ENCODE results near the gene CERK.

CERK gene

DNA sequence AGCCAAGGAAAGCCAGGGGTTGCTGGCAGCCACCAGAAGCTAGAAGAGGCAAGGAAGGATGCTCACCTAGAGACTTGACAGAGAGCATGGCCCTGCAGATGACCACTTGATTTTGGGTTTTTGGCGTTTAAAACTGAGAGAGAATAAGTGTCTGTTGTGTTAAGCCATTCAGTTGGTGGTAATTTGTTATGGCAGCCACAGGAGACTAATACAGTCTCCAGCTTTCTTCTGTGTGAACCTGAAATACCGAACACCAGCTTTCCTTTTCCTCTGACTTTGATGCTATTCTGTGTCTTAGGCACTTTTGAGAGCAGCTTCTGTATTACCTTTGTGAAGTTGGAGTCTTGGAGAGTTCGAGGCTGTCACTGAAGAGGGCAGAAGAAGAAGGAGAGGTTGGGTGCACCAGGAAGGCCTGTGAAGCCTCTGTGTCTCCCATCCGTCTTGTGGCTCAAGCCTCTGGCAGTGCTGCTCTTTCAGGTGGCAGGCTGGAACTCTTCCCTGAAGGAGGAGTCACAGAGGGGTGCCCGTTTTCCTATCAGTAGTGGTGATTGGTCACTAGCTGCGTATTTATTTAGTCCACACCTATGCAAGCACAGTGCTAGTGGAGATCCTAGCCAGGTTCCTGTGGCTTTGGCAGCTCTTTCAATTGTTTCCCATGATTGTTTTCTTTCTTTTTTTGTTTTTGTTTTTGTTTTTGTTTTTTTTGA, 26.9 kb upstream of the CERK start:
- no peak for DNase-seq

DNA sequence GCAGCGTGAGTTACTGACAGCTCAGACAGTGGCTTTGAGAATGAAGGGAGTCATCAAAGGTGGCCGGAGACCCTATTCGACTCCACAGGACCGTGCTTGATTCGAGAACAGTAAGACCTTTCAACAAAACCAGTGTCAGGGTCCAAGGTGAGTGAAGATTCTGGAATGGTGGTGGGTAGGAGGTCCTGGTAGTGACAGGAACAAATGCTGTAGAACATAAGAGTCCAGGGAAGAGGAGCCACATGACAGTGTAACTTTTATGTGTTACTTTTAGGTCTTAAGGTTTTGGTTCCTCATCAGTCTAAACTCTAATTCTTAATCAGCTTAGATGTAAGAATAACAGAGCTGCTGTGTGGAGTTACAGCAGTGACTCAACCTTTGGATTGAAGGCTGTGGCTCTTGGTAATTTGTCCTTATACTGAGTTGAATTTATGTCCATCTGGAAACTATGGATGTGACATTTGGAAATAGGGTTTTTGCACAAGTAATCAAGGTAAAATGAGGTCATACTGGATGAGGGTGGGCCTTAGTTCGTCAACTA, 26.2 kb upstream of the CERK start:
- no peak for DNase-seq

DNA sequence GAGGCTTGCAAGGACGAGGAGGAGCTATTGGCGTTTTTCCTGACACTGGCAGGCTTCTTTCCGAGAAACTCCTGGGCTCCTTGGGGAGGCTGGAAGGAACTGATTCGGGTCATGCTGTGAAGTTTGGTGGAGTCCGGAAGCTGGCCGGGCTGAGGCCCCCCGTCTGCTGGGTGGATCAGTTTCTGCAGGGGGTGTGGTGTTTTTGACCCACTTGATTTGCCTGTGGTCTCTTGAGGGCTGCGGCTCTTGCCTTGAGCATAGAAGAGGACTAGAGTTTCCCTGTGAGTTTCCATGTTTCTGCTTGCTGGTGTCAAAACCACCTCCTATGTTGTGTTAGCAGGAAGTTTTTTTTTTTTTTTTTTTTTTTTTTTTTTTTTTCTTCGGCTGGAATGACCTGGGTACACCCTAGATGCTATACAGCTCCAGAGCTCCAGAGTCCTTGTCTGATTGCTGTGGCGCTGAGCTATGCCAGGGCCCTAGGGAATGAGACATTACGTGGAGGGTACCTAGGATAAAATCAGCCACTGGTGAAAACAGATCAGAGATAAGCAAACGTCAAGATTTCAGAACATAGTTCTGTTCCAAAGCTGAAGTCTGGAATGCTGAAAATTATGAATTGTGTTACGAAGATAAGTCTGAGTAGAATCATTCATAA, 25.1 kb upstream of the CERK start:
- no peak for DNase-seq

DNA sequence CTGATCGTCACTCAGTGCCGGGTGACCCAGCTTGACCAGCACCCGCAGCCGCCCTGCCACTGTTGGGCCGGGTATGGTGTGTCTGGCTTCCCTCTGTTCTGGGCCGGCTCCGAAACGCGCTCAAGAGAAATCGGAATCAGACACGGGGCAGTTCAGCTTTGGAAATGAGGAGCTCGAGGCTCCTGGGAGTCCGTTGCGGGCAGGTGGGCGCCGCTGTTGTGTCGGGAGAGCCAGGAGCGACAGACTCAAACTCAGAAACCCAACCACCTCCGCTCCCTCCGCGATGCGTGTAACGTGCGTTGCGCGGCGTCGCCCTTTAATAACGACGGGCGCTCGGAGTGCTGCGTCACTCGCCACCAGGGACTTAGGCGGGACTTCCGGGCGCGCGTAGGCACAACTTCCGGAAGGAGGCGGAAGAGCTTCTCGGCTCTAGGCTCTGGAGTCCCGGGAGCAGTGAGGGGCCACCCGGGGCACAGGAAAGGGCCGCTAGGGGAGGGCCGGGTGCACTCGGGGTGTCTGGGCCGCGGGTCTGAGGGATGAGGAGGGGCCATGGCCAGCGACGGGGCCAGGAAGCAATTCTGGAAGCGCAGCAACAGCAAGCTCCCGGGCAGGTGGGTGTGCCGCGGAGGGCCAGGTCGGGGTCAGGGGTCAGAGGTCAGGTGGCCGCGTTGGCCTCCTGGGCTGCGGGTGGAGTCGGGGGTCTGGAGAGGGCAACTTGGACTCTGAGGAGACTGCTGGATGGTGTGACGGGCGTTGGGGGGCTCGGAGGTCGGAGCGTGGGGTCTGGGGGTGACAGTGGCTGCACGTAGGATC, 24.4 kb upstream of the CERK start, which contains the start of gene TBC1D22A:
TSS of gene TBC1D22A (plus strand) at position 413 of the 813 bp plus-strand sequence. CDS start at position 550, 137 bp downstream.
- DNase-seq, result peak; percentile 88

DNA sequence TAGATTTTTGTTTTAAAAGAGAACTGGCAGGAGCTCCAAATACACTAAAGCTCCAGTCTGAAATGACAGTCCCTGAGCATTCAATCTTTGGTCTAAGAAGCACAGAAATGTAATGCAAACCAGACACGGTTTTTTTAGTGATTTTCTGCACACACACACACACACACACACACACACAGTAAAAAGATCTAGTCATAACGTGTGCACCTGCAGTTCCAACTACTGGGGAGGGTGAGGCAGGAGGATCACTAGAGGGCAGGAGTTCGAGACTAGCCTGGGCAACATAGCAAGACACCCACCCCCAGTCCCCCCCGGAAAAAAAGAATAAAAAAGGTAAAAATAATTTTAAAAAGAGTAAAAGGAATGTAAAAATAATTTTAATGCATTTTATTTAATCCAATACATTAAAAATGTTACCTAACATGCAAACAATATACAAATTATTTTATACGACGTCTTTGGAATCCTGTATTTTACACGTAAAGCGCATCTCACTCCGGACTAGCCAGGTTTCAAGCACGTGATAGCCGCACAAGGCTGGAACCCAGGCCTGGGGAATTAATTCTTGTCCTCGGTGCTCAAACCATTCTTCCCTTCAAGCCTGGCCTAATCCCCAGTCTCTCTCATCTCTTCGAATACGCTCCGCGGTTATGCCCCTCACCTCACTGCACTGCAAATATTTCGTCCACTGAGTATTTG, 23.6 kb upstream of the CERK start:
- DNase-seq, result no peak

DNA sequence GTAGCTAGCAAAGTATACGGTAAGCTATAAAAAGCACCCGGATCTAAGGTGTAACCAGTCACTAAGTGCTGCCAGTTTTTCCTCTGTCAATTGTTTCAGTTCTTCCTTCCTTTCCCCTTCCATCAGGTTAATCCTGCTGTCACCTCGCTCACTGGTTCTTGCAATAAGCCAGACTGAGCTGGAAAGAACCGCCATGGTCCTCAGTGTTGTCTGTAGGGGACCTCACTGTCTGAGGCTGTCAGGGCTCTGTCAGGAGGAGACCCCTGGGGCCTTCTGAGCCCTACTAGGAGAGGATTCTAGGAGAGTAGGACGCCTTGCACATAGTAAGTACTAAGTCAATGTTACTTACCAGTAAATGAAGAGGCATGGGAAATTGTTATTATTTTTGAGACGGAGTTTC, 23.0 kb upstream of the CERK start:
- no peak for DNase-seq

DNA sequence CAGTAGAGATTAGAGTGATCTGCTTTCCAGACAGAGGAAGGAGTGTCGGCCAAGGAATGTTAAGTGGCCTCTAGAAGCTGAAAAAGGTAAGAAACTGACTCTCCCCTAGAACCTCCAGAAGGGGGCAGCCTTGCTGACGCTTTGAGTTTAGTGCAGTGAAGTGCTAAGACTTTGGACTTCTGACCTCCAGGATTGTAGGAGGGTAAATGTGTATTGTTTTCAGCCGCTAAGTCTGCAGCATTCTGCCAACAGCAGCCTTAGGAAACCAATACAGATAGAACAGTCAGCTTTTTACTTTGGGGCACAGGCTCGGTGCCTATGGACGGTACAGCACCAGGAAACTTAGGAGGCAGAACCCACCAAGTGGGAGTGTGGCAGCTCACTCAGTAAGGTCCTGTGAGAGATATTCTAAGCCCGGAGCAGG, 20.8 kb upstream of the CERK start:
- no peak for DNase-seq

DNA sequence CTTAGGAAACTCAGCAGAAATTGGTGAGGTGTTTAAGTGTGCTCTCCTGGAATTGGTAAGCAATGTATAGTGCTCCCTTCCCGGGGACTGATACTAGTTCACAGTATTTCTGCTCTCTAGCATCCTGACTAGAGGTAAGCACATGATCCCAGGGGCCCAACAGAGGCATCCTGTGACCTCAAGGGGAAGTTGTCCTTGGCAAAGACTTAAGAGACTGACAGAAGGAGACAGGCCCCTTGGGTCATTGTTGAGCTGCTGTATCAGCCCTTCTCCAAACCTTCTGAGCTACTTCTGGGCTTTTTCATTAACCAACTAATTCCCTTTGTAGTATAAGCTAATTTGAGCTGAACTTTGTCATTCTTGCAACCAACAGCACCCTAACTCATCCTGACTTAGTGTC, 20.1 kb upstream of the CERK start:
- DNase-seq, result no peak

DNA sequence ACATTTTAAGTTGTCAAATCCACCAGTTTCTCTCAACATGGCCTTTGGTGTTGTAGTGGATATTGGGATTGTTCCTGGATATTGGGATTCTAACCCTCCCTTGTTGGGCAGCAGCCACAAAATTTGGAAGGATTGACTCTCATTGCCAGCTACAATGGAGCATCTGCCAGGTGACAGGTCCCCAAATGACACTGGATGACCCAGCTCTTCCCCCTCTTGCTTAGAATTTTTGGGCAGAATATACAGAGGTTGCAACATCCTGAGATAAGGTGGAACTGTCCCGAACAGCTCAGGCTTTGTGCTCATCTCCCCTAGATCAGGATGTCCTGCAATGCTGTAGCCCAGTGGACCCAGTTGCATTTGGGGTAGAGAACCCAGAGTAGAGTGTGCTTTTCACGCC, 19.1 kb upstream of the CERK start:
- DNase-seq, result no peak

DNA sequence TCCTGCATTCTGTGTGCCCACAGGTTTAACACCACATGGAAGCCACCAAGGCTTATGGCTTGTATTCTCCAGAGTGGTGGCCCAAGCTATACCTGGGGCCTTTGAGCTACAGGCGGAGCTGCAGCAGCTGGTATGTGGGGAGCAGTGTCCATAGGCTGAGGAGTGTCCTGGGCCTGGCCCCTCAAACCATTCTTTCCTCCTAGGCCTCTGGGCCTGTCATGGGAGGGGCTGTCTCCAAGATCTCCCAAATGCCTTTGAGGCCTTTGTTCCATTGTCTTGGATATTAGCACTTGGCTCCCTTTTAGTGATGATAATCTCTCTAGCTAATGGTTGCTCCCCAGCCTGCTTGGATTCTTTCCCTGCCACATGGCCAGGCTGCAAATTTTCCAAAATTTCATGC, 18.0 kb upstream of the CERK start:
- DNase-seq, result no peak

DNA sequence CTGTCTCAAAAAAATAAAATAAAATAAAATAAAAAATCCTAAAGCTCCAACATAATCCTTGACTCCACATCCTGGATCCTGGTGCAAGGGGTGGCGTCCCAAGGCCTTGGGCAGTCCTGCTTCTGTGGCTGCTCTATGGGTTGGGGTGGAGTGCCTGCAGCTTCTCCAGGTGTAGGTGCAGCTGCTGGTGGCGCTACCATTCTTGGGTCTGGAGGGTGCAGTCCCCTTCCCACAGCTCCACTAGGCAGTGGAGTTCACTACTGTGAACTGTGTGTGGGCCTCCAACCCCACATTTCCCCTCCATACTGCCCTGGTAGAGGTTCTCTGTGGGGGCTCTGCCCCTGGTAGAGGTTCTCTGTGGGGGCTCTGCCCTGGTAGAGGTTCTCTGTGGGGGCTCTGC, 17.5 kb upstream of the CERK start:
- DNase-seq, result no peak

DNA sequence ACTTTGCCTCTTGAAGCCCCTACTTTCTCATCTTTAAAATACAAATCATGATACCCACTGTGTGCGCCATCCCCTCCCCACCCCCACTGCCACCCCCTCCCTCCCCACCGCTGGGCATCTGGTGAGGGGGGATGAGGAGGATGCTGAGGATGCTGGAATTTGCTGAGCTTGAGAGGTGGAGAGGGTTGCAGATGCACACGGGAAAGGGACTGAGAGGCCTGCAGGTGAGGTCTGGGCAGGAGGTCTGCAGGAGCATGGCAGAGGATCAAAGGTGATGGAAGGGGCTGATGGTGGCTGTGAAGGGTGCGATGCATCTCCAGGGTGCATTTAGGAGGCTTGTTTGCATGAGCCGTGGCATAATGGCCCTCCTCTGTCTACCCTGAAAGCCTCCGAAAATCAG, 16.8 kb upstream of the CERK start:
- DNase-seq, result no peak

DNA sequence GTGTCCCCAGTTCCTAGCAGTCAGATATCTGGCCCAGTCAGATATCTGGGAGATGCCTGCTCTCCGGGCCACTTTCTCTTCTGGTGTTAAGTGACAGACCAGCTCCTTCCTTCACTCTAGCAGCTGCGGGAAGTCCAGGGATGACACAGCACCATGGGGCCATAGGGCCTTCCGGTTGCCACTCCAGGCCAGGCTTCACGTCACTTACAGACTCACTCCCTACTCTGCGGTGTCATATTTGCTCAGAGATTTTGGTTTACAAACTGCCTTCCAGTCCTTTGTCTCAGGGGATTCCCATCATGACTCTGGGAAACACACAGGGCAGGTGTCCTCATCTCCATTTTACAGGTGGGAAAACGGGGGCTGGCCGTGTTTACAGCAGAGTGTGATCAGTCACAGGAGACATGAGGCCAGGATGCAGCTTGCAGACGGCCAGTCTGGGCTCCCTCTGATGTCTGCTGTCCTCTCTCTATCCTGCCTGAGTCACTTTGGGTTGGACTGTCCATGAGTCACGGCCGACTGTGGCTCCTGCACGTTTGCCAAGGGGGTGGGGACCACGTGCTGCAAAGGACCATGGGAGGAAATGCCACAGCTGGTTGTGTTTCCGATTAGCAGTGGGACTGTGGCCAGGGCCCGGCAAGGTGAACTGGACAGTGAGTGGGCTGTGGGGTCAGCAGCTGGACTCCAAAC, 16.2 kb upstream of the CERK start:
- peak; percentile 57 for DNase-seq

DNA sequence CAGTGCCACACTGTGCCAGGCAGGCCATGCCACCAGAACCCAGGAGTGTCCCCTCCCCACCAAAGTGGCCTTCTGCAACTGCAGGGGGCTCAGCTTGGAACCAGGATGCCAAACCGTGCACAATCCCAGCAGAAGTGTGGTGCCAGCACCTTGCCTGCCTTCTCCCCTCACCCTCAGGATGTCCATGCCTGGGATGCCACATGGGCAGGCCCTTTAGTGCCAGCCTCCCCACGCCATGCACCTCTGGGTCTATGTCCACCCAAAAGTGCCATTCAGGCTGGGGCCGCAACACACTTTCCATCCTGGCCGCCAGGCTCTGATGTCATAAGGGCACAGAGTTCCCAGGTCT, 15.7 kb upstream of the CERK start:
- no peak for DNase-seq

DNA sequence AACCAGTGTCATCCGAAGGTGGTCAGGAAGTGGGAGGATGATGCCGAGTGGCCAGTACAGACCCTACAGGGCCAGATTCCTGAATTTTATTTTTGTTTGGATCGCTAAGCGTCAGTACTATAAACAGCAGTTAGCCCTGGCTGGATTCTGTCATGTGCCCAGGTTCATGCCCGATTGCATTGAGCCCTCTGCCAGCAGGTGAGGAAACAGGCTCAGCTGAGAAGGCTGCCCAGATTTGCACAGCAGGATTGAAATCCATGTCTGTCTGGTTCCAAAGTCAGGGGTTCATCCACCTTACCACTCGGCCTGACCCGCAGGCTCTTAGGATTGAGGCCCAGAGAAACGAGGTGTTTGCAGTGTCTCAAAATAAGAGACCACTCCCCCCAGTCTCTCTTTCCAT, 15.3 kb upstream of the CERK start:
- no peak for DNase-seq

DNA sequence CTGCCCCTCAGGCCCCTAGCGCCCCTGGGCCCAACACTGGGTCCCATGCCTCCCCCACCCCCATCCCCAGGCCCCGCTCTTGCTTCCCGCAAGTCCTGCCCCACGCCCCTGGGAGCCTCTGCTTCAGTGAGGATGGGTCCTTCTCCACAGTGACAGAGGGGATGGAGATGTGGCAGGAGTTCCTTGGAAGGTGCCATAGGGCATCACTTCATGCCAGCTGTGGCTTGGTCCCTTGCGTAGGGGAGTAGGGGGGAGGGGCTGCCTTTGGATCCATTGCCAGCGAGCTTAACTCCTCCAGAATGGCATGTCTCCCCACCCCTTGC, 14.9 kb upstream of the CERK start:
- no peak for DNase-seq

DNA sequence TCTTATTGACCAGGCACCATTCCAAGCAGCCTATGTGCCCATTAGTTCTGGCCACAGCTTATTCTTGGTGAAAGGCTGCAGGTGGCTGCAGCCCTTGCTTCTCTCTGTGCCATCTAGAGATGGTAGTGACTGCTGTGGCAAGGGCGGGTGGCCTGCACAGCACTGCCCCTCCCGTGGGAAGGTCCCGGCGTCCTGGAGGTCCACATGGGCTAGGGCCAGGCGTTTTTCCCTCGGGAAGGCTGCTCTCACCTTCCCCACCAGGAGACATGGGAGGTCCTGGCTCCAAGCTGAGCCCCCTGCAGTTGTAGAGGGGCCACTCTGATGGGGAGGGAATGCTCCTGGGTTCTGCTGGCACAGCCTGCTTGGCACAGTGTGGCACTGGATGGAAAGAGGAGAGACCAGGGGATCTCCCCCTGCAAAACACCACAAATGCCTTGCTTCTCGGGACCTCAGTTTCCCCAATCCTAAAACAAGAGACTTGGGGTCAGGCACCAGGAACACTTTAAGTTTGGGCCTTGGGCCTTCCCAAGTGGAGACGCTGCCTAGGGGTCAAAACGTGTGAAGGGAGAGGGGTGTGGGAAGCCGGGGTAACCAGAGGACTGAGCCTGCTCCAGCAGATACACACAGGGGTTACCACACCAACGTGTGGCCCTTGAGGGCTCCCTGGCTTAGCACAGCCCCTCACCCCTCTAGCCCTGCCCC, 14.4 kb upstream of the CERK start:
- no peak for DNase-seq

DNA sequence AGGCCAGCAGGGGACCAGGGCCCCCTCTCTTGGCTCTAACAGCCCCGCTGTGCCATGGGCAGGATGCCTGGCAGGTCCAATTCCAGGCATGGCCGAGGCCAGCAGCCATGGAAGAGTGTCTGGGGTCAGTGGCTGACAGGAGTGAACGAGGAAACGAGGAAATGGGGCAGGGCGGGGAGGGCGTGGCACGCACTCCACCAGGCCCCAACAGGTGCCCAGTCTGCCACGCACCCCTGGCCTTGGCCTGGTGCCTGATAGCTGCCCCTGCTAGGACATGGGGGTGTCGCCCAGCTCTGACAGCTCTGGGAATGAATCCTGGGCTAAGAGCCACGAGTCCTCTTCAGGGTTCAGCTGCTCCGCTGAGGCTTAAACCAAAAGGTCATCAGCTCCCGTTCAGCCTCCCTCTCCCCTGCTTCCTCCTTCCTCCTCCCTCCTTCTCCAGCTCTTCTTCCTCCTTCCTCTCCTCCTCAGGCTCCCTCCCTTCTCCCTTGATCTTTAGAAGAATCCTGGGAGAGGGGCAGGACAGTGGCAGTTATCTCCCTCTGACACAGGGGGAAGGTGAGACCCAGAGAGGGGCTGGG, 12.9 kb upstream of the CERK start:
- peak; percentile 16 for DNase-seq

DNA sequence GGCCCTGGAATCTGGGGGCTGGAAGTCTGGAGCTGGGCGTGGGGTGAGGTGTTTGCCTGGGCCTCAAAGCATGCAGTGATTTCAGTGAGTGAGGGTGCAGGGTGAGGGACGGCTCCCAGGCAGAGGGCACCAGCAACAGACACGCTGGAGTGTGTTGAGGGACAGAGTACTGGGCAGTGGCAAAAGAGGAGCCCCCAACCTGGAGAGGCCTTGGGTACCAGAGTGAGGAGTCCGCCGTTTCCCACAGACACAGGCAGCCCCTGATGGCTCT, 12.4 kb upstream of the CERK start:
- DNase-seq, result no peak

DNA sequence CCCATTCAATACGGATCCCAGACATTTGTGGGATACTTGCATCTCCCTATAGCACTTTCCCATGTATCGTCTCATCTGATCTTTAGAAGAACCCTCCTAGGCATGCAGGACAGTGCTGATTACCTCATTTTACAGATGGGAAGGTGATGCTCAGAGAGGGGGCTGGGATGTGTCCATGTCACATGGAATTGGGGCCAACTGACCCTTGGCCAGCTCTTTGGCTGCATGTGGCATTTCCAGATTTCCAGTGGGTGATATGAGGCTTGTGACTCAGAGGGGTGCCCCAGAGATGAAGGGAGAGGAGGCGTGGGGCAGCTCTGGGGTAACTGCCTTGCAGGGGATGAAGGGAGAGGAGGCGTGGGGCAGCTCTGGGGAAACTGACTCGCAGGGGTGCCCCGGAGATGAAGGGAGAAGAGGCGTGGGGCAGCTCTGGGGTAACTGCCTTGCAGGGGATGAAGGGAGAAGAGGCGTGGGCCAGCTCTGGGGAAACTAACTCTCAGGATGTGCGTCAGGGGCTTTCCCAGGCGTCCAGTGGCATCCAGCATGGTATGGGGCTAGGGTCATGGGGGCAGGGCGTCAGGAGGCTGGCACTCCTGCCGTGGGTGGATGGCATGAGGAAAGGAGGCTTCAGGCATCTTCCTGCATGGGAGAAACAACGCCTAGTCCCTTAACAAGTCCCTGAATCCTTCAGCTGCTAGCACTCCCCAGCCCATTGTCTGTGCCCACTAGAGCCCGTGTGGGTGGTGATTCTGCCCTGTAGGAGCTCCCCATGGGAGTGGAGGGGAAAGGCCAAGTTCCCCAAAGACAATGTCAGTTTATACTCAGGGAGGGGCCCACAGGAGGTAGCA, 11.9 kb upstream of the CERK start:
- no peak for DNase-seq

Measured in NCI-H2029 (cell line).